T-helper 1 cell treated with Interleukin-12 subunit alpha and Interleukin-12 subunit beta and Interleukin-4 antibody, amounts not matched to agents 30 μg/mL and 1 μg/mL, for 36 hours (primary cell): ENCODE results near the gene NEDD4L.

Experiments used
- H3K27ac Mint-ChIP-seq: one replicate; pipeline ENCODE4 v1.8.0; 2021; ENCODE audit warnings: mild to moderate bottlenecking, mixed read lengths
- H3K27me3 Mint-ChIP-seq: one replicate; pipeline ENCODE4 v1.8.0; 2021; ENCODE audit warnings: low read depth, mixed read lengths
- H3K36me3 Mint-ChIP-seq: one replicate; pipeline ENCODE4 v1.8.0; 2021; ENCODE audit warnings: low read depth, mixed read lengths
- H3K4me1 Mint-ChIP-seq: one replicate; pipeline ENCODE4 v1.8.0; 2021; ENCODE audit warnings: low read depth, mixed read lengths
- H3K4me3 Mint-ChIP-seq: one replicate; pipeline ENCODE4 v1.8.0; 2021; ENCODE audit warnings: mild to moderate bottlenecking, moderate library complexity, mixed read lengths
- H3K9me3 Mint-ChIP-seq: one replicate; pipeline ENCODE4 v1.8.0; 2021; ENCODE audit warnings: mixed read lengths

The NEDD4L gene

GRCh38 chr18:58403799-58404455 is 359.9 kb downstream of the NEDD4L start:
- Mint-ChIP-seq H3K27me3 (no peaks in the 10 kb centered on the region), H3K9me3 (no peaks in the 10 kb centered on the region), H3K36me3 (no peaks in the 10 kb centered on the region), H3K4me3 (no peak overlapping the region), H3K27ac (no peak overlapping the region), H3K4me1 (peaks cover 10% of the 10 kb centered on the region)

GRCh38 chr18:58405107-58405898 is 361.3 kb downstream of the NEDD4L start:
- H3K4me3 Mint-ChIP-seq = no peak overlapping the region
- H3K27ac Mint-ChIP-seq = no peak overlapping the region
- peaks cover 7% of the 10 kb centered on the region for H3K4me1 Mint-ChIP-seq
- H3K9me3 Mint-ChIP-seq = no peaks in the 10 kb centered on the region
- H3K27me3 Mint-ChIP-seq = no peaks in the 10 kb centered on the region
- H3K36me3 Mint-ChIP-seq = no peaks in the 10 kb centered on the region

DNA sequence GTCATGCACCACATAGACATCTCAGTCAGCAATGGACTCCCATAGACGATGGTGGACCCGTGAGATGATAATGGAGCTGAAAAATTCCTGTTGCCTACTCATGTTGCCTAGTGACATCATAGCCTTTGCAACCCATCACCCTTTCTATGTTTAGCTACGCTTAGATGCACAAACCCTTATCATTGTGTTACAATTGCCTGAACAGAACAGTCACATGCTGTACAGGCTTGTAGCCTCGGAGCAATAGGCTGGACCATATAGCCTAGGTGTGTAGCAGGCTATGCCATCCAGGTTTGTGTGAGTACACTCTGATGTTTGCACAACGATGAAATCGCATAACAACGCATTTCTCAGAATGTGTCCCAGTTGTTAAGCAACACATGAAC is 363.2 kb downstream of the NEDD4L start:
- no peaks in the 10 kb centered on the region for H3K27me3 Mint-ChIP-seq
- no peaks in the 10 kb centered on the region for H3K4me1 Mint-ChIP-seq
- no peak overlapping the region for H3K4me3 Mint-ChIP-seq
- H3K9me3 Mint-ChIP-seq = no peaks in the 10 kb centered on the region
- H3K27ac Mint-ChIP-seq = no peak overlapping the region
- H3K36me3 Mint-ChIP-seq = no peaks in the 10 kb centered on the region

DNA sequence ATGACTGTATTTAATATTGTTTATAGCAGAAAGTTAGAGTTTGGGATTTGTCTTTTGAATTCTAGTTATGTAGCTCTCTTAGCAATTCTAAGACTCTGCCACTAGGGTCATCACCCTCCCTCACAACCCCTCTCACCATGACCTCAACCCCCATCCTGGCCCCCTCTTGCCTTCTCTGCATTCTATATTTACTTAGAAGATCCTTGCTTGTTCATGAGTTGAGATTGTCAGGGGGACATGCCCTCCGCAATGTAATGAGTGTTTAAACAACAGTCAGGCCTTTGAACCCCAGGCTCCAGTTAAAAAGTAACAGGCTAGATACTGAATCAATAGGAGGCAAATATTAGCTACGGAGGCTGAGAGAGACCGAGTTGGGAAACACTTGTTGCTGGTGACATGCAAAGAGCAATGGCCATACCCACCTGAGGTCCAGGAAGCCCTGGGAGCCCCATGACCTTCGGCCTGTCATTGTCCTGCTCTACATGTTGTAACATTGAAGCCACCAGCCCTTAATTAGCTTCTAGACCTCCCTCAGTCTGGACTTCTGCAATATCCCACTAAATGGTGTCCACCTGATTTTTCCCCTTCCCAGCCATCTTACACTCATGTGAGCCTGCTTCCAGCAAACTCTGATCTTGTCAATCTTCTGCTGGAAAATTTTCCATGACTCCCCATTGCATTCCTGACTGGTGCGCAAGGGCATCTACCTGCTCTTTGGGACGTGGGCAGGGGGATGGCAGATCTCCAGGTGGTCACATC is 363.8 kb downstream of the NEDD4L start:
- Mint-ChIP-seq H3K4me3 (no peak overlapping the region), H3K27me3 (no peaks in the 10 kb centered on the region), H3K36me3 (no peaks in the 10 kb centered on the region), H3K9me3 (no peaks in the 10 kb centered on the region), H3K4me1 (no peaks in the 10 kb centered on the region), H3K27ac (no peak overlapping the region)

DNA sequence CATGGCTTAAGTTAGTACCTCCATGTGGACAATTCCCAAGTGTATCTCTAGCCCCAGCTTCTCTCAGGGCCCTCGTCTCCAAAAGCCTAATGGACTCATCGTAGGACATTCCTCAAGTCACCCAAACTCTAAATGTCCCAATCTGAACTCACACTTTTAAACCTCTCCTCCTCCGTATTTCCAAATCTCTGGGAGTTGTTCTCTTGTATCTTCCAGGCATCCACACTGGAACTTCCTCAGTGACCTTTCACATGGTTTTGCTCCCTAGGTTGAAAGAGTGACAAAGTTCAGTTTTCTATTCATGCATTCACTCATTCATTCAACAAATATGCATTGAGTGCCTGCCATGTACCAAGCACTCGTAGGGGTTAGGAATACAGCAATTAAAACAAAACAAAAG is 364.6 kb downstream of the NEDD4L start:
- Mint-ChIP-seq H3K4me1 (no peaks in the 10 kb centered on the region), H3K4me3 (no peak overlapping the region), H3K27me3 (no peaks in the 10 kb centered on the region), H3K9me3 (no peaks in the 10 kb centered on the region), H3K27ac (no peak overlapping the region), H3K36me3 (no peaks in the 10 kb centered on the region)

- H3K9me3 Mint-ChIP-seq = no peaks in the 10 kb centered on the region
- no peak overlapping the region for H3K27ac Mint-ChIP-seq
- H3K27me3 Mint-ChIP-seq = no peaks in the 10 kb centered on the region
- H3K4me3 Mint-ChIP-seq = no peak overlapping the region
- H3K4me1 Mint-ChIP-seq = no peaks in the 10 kb centered on the region
- no peaks in the 10 kb centered on the region for H3K36me3 Mint-ChIP-seq
Measured at GRCh38 chr18:58409802-58410445, 365.9 kb downstream of the NEDD4L start.

- H3K4me3 Mint-ChIP-seq = no peak overlapping the region
- no peaks in the 10 kb centered on the region for H3K27me3 Mint-ChIP-seq
- H3K4me1 Mint-ChIP-seq = no peaks in the 10 kb centered on the region
- H3K27ac Mint-ChIP-seq = no peak overlapping the region
- no peaks in the 10 kb centered on the region for H3K9me3 Mint-ChIP-seq
- no peaks in the 10 kb centered on the region for H3K36me3 Mint-ChIP-seq
Measured at GRCh38 chr18:58411323-58411722, 367.3 kb downstream of the NEDD4L start.

DNA sequence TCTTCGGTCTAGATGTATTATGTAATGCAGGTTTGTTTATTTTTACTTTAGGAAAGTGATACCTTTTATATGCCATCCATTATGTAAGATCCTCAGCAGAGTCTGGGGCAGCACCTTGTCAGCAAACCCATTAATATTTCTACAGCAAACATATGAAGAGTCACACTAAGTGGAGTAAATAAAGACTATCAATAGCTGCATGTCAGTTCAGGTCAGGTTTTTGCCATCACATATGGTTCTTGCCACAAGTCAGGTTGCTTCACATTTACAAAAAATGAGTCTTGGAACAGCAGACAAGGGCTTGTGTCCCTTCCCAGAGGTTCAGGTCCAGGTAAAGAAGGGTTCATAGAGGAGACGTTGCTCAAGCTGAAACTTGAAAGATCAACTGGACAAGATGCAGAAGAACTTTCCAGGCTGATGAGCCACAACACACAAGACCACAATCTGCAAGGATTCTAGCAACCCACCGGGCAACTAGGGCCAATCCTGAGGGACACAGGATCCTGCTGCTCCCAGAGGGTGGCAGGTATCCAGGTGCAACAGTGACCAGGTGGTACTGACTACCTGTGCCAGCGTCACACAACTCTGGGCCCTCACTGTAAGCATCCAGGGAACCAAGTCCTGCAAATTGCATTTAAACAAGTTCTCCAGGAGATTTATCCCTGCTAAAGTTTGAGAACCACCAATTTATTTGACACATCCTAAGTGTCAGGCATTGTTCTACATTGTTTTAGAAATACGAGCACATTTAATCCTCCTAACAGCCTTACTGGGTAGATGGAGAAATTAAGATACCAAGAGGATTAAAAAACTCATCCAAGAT is 369.0 kb downstream of the NEDD4L start:
- H3K4me1 Mint-ChIP-seq = no peaks in the 10 kb centered on the region
- H3K9me3 Mint-ChIP-seq = no peaks in the 10 kb centered on the region
- no peak overlapping the region for H3K27ac Mint-ChIP-seq
- no peaks in the 10 kb centered on the region for H3K27me3 Mint-ChIP-seq
- H3K4me3 Mint-ChIP-seq = no peak overlapping the region
- H3K36me3 Mint-ChIP-seq = no peaks in the 10 kb centered on the region

GRCh38 chr18:58413667-58414628 is 369.9 kb downstream of the NEDD4L start:
- no peaks in the 10 kb centered on the region for H3K4me1 Mint-ChIP-seq

DNA sequence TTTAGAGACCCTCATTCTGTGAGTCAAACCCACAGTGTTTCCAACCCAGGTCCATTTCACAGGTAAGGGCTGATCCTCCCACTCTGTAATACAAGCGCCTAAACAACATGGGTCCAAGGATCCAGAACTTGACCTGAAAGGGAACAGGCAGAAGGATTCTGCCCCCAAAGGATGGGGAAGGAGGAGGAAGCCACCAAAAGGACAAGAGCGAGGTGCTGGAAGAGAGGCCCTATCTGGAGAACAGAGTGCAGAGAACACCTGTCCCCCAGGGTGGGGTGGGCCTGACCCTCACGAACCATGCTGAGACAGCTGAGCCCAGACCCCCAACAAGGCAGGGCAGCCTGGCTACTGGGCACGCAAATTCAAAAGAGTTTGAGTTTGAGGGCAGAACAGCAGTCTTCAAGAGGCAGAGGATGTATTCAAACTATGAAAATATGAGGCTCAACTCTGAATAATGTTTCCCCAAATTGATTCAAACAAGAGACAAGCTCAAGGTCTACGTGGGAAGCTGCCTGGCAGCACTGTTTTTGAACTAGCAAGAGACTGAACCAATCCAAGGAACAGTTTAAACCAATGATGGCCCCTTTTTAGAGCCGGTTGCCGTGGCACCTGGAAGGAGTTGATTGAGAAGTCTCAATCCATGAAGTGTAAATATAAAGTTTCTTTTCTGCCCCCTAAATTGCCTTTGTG is 372.1 kb downstream of the NEDD4L start:
- Mint-ChIP-seq H3K4me1 (no peaks in the 10 kb centered on the region), H3K36me3 (no peaks in the 10 kb centered on the region), H3K9me3 (peaks cover 8% of the 10 kb centered on the region), H3K27ac (no peak overlapping the region), H3K27me3 (peaks cover 6% of the 10 kb centered on the region), H3K4me3 (no peak overlapping the region)

More at GRCh38 chr18:58413667-58414628, 369.9 kb downstream of the NEDD4L start:
- no peaks in the 10 kb centered on the region for H3K9me3 Mint-ChIP-seq
- no peak overlapping the region for H3K4me3 Mint-ChIP-seq
- no peak overlapping the region for H3K27ac Mint-ChIP-seq
- H3K36me3 Mint-ChIP-seq = no peaks in the 10 kb centered on the region
- H3K27me3 Mint-ChIP-seq = no peaks in the 10 kb centered on the region

GRCh38 chr18:58416704-58417683 is 373.0 kb downstream of the NEDD4L start:
- H3K27ac Mint-ChIP-seq = no peak overlapping the region
- H3K27me3 Mint-ChIP-seq = peaks cover 6% of the 10 kb centered on the region
- peaks cover 8% of the 10 kb centered on the region for H3K9me3 Mint-ChIP-seq
- no peaks in the 10 kb centered on the region for H3K4me1 Mint-ChIP-seq
- H3K4me3 Mint-ChIP-seq = no peak overlapping the region
- no peaks in the 10 kb centered on the region for H3K36me3 Mint-ChIP-seq

GRCh38 chr18:58417752-58418151 is 373.7 kb downstream of the NEDD4L start:
- H3K4me3 Mint-ChIP-seq = no peak overlapping the region
- no peak overlapping the region for H3K27ac Mint-ChIP-seq
- peaks cover 6% of the 10 kb centered on the region for H3K27me3 Mint-ChIP-seq
- no peaks in the 10 kb centered on the region for H3K36me3 Mint-ChIP-seq
- peaks cover 8% of the 10 kb centered on the region for H3K9me3 Mint-ChIP-seq
- no peaks in the 10 kb centered on the region for H3K4me1 Mint-ChIP-seq
